SK-N-SH (cell line): Measurements from ENCODE around the gene CEACAM1.

ENCODE experiments used
- CTCF ChIP-seq: fragments of 200-600 bp; sonication (generic); IDR thresholded peaks from 2 replicates; pipeline ENCODE4 v1.6.1; 2017; ENCODE audit warnings: antibody characterized with exemption, mild to moderate bottlenecking, moderate library complexity
- EP300 ChIP-seq, 2 experiments: IDR thresholded peaks; 2 replicates each; pipeline versions ENCODE4 v1.4.0 to v1.6.1; 2012; ENCODE audit warnings: borderline replicate concordance in 1 of 2, low read depth in 1 of 2, low read length in 1 of 2
- FOSL2 ChIP-seq: IDR thresholded peaks from 2 replicates; pipeline ENCODE4 v1.4.0; 2012; ENCODE audit warnings: low read depth, mild to moderate bottlenecking, moderate library complexity, borderline replicate concordance
- MAX ChIP-seq: IDR thresholded peaks from 2 replicates; pipeline ENCODE4 v1.4.0; 2012; ENCODE audit warnings: low read depth
- NFIC ChIP-seq: IDR thresholded peaks from 2 replicates; pipeline ENCODE4 v1.4.0; 2012; ENCODE audit warnings: borderline replicate concordance
- PBX3 ChIP-seq: IDR thresholded peaks from 2 replicates; pipeline ENCODE4; 2012
- POLR2AphosphoS5 ChIP-seq: IDR thresholded peaks from 2 replicates; pipeline ENCODE4 v1.6.1; 2012; ENCODE audit warnings: low read depth, low read length
- REST ChIP-seq: IDR thresholded peaks from 2 replicates; pipeline ENCODE4 v1.6.1; 2012; ENCODE audit warnings: mild to moderate bottlenecking, low read depth, low read length, moderate library complexity
- SIN3A ChIP-seq: IDR thresholded peaks from 2 replicates; pipeline ENCODE4 v1.6.1; 2012; ENCODE audit warnings: low read depth, mild to moderate bottlenecking, low read length, moderate library complexity, borderline replicate concordance
- TCF12 ChIP-seq: IDR thresholded peaks from 2 replicates; pipeline ENCODE4 v1.4.0; 2012

GRCh38 chr19:42473686-42474085 is 54.6 kb downstream of the CEACAM1 start:
- TF ChIP-seq SIN3A, result no peak
- TF ChIP-seq FOSL2, result no peak
- TF ChIP-seq MAX, result no peak
- no peak for TF ChIP-seq CTCF
- TF ChIP-seq EP300 (IDR thresholded peaks at IDR 0.05; ENCODE audit: borderline replicate concordance in 1 of 2, low read depth in 1 of 2, low read length in 1 of 2), result no peak
- TF ChIP-seq TCF12, result no peak
- no peak for TF ChIP-seq REST
- TF ChIP-seq NFIC, result no peak
- no peak for TF ChIP-seq POLR2AphosphoS5
- no peak for TF ChIP-seq PBX3
